Adrenal gland (tissue), 12 donors: ENCODE measurements around the gene PCNT. TPM values are rescaled to one million over a fixed set of nuclear protein-coding genes. Genes with fewer than 3 reads are reported as not detected.
A peak's percentile ranks its signal among the peaks of the same experiment; 100 is the strongest.

Experiments used
- DNase-seq, 7 donors: peaks; one replicate each; pipeline ENCODE4 v3.0.0-alpha.2; 2019 to 2020
- H3K27ac ChIP-seq, 5 donors: fragments of 200-600 bp; sonication (generic) in 4 of 5; 1 replicate in 3 of 5; 2 replicates in 2 of 5; pipeline versions ENCODE4 v1.5.1 to v1.8.0; 2016 to 2020; ENCODE audit warnings: mild to moderate bottlenecking in 1 of 5
- H3K27me3 ChIP-seq: fragments of 200-600 bp; 2 replicates; pipeline ENCODE4 v1.8.0; 2021
- H3K36me3 ChIP-seq, 2 donors: fragments of 200-600 bp; replicated peaks in 1 of 2; 1 replicate in 1 of 2; 2 replicates in 1 of 2; pipeline versions ENCODE4 v1.5.1 to v1.8.0; 2018 to 2022
- H3K4me1 ChIP-seq, 2 donors: fragments of 200-600 bp; replicated peaks in 1 of 2; 1 replicate in 1 of 2; 2 replicates in 1 of 2; pipeline versions ENCODE4 v1.5.1 to v1.8.0; 2018 to 2021
- H3K4me3 ChIP-seq, 4 donors: fragments of 200-600 bp; sonication (generic) in 3 of 4; one replicate each; pipeline ENCODE4 v1.5.1; 2016 to 2018
- H3K9me3 ChIP-seq, 3 donors: fragments of 200-600 bp; sonication (generic) in 1 of 3; replicated peaks in 1 of 3; 1 replicate in 2 of 3; 2 replicates in 1 of 3; pipeline versions ENCODE4 v1.5.1 to v1.8.0; 2016 to 2021
- CTCF ChIP-seq, 6 experiments: fragments of 450-650 bp in 4 of 6; fragments of 200-600 bp in 2 of 6; sonication (generic) in 1 of 6; IDR thresholded peaks; 1 replicate in 5 of 6; 2 replicates in 1 of 6; pipeline versions ENCODE4 v1.5.1 to v1.8.0; 2016 to 2021; ENCODE audit warnings: antibody characterized with exemption in 6 of 6, mild to moderate bottlenecking in 2 of 6, moderate library complexity in 1 of 6
- POLR2A ChIP-seq, 2 donors: fragments of 450-650 bp; IDR thresholded peaks; one replicate each; pipeline ENCODE4 v1.6.1; 2017; ENCODE audit warnings: antibody characterized with exemption in 2 of 2, mild to moderate bottlenecking in 2 of 2, moderate library complexity in 1 of 2
- WGBS, 4 donors: extraction: QIAGEN DNeasy Blood & Tissue Kit in 2 of 4; methylation state at CpG; one replicate each; pipeline versions ENCODE4 v1.1.5 to v1.1.7; 2013 to 2017; 5-methylcytosine and 5-hydroxymethylcytosine counted together
- intact Hi-C, 2 donors: fragments of 100-400 bp; cut with DNase I; formaldehyde crosslinking; loops; one replicate each; pipeline versions ENCODE4 v1.14.1 to v1.15.0; 2022 to 2023
- polyA plus RNA-seq, 3 donors: library from polyadenylated mRNA; stranded (reverse); fragments of 200-250 nt in 2 of 3; fragments of 350-450 nt in 1 of 3; fragmentation: Illumina TruSeq in 1 of 3; extraction: RNeasy Lipid Tissue Mini Kit (QIAGEN cat#74804) in 1 of 3; gene quantifications; one replicate each; pipeline ENCODE4 v1.2.3, GENCODE V29; 2013 to 2014
- total RNA-seq, 9 donors: library from RNA; depleted of rRNA in 4 of 9; stranded (reverse); fragments of >200 nt in 4 of 9; fragments of 120-200 nt in 1 of 9; fragmentation: NEBNext Ultra II Directional in 1 of 9; extraction: Animal tissue kit (Norgen Biotek cat#: 25700) in 1 of 9; gene quantifications; one replicate each; pipeline versions ENCODE4 v1.1.0 to v1.2.4, GENCODE V29; 2013 to 2023
- donor health status: healthy with polysubstance abuse.
- donor health status: Bipolar disorder and iron deficiency.
- donor health status: DM: yes; HTN: yes; CAD: no.
- donor health status: DM: no; HTN: no; CAD: no.
- donor health status: DM: no; HTN: no; CAD: no.
- donor health status: DM: yes; HTN: yes; CAD: no.

Gene PCNT
- total and polyA plus RNA-seq, 12 donors, result 14.0 to 46.6 (median 30.4) TPM

DNA sequence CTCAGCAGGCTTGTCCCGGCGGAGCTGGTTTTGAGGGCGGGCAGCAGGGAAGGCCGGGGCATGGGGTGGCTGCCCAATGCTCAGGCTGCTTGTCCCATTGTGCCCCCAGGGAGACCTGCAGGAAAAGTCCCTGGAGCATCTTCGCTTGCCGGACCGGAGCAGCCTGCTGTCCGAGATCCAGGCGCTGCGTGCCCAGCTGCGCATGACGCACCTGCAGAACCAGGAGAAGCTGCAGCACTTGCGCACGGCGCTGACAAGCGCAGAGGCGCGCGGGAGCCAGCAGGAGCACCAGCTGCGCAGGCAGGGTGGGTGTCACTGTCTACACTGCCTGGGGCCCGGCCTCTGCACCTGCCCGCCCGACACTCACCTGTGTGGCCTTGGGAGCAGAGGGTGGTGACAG is 104.3 kb downstream of the PCNT start:
- no peak for TF ChIP-seq CTCF (IDR thresholded peaks at IDR 0.05)
- no peak for TF ChIP-seq POLR2A (IDR thresholded peaks at IDR 0.05)
- Histone ChIP-seq H3K27ac (no peak overlapping the region), H3K36me3 (peaks cover 0 to 46% of the 10 kb centered on the region in 2 donors), H3K4me1 (peaks cover 0 to 5% of the 10 kb centered on the region in 2 donors), H3K9me3 (no peaks in the 10 kb centered on the region), H3K27me3 (no peaks in the 10 kb centered on the region), H3K4me3 (no peak overlapping the region)
- 92 to 100% (median 96%) methylated on average over 3 to 23 of the region's 23 CpGs for WGBS, 4 donors
- intact Hi-C loops, result no loop called here
- no peak for DNase-seq

GRCh38 chr21:46428987-46429710 is 105.2 kb downstream of the PCNT start:
- Histone ChIP-seq H3K4me1 (peaks cover 0 to 5% of the 10 kb centered on the region in 2 donors), H3K27me3 (no peaks in the 10 kb centered on the region), H3K9me3 (no peaks in the 10 kb centered on the region), H3K36me3 (peaks cover 0 to 46% of the 10 kb centered on the region in 2 donors), H3K27ac (no peak overlapping the region), H3K4me3 (no peak overlapping the region)
- DNase-seq, result no peak
- intact Hi-C loops, result no loop called here
- 95 to 97% (median 96%) methylated on average over 10 to 44 of the region's 44 CpGs for WGBS, 4 donors
- TF ChIP-seq POLR2A (IDR thresholded peaks at IDR 0.05) (no peak), CTCF (IDR thresholded peaks at IDR 0.05) (no peak)

DNA sequence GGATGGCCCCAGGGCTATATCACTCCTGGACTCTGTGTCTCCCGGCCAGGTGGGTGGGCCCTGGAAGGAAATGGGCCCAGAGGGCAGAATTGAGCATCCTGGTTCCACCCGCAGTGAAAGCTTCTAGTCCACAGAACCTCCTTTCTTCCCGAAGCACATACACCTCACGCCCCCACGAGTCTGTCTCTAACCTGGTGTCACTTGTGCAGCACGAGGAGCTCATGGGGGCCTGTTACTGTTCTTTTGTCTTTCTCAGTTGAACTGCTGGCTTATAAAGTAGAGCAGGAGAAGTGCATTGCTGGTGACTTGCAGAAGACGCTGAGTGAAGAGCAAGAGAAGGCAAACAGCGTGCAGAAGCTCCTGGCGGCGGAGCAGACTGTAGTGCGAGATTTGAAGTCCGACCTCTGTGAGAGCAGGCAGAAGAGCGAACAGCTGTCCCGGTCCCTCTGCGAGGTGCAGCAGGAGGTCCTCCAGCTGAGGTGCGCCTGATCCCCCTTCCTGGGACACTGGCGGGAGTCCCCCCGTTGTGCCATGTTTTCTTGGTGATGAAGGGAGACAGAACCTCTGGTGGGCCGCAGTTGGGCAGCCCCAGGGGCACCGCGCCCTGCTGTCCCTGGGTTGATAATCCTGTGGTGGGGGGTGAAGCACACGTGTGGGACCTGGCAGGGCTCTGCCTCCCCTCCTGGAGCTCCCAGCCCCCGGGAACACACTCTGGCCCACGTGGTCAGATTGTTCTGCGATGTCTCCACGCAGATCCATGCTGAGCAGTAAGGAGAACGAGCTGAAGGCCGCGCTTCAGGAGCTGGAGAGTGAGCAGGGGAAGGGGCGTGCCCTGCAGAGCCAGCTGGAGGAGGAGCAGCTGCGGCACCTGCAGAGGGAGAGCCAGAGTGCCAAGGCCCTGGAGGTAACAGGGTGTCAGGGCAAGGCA is 106.1 kb downstream of the PCNT start:
- Histone ChIP-seq H3K9me3 (no peaks in the 10 kb centered on the region), H3K27ac (no peak overlapping the region), H3K4me1 (peaks cover 0 to 5% of the 10 kb centered on the region in 2 donors), H3K36me3 (peaks cover 0 to 53% of the 10 kb centered on the region in 2 donors), H3K4me3 (no peak overlapping the region), H3K27me3 (no peaks in the 10 kb centered on the region)
- no peak for DNase-seq
- intact Hi-C loops, result no loop called here
- TF ChIP-seq POLR2A (IDR thresholded peaks at IDR 0.05) (no peak), CTCF (IDR thresholded peaks at IDR 0.05) (no peak)
- 91 to 97% (median 92%) methylated on average over 22 to 31 of the region's 31 CpGs for whole genome bisulfite sequencing, 4 donors

DNA sequence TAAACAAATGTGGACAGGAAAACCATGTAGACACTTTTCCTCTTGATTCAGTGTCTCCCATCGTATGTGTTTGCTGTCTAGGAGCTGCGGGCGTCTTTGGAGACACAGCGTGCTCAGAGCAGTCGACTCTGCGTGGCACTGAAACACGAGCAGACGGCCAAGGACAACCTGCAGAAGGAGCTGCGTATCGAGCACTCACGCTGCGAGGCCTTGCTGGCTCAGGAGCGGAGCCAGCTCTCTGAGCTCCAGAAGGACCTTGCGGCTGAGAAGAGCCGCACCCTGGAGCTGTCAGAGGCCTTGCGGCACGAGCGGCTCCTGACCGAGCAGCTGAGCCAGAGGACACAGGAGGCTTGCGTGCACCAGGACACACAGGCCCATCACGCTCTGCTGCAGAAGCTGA is 107.5 kb downstream of the PCNT start:
- 42 to 53% (median 49%) methylated on average over 5 to 21 of the region's 21 CpGs for WGBS, 4 donors
- Histone ChIP-seq H3K4me3 (no peak overlapping the region), H3K4me1 (peaks cover 0 to 5% of the 10 kb centered on the region in 2 donors), H3K27me3 (no peaks in the 10 kb centered on the region), H3K36me3 (peaks cover 0 to 61% of the 10 kb centered on the region in 2 donors), H3K9me3 (no peaks in the 10 kb centered on the region), H3K27ac (peak overlapping the region in 1 of 5 donors; percentile 25)
- peak; percentile 71 to 85 (median 83) for DNase-seq
- no peak for TF ChIP-seq POLR2A (IDR thresholded peaks at IDR 0.05)
- no peak for TF ChIP-seq CTCF (IDR thresholded peaks at IDR 0.05)
- intact Hi-C loops, result no loop called here
